ENCODE data around the gene GYS1. TPM values are rescaled to one million over a fixed set of nuclear protein-coding genes. Genes with fewer than 3 reads are reported as not detected.

GYS1 gene
- 34.0 and 35.2 TPM in 2 replicates for total RNA-seq (2014; rRNA removed; shearing (Covaris generic))

GRCh38 chr19:48993175-48994034 lies at the start of gene GYS1, which contains the start of gene RUVBL2:
Gene GYS1 (minus strand): TSS chr19:48993309. CDS start chr19:48993112, 197 bp downstream.
Gene RUVBL2 (plus strand): TSS chr19:48993887. CDS start chr19:48993912, 25 bp downstream.

GRCh38 chr19:49036815-49037214 lies 43.7 kb upstream of the GYS1 start, which contains the start of gene CGB1:
Gene CGB1 (minus strand): TSS chr19:49036895. CDS start chr19:49036711, 184 bp downstream.

GRCh38 chr19:49031642-49032301 lies 38.7 kb upstream of the GYS1 start, which contains the start of gene CGB2:
Gene CGB2 (plus strand): TSS chr19:49031890. CDS start chr19:49032096, 206 bp downstream.

GRCh38 chr19:49024233-49024632 lies 31.1 kb upstream of the GYS1 start, which contains the start of gene CGB3:
Gene CGB3 (minus strand): TSS chr19:49024333. CDS start chr19:49023971, 362 bp downstream.

GRCh38 chr19:49017041-49017665 lies 24.0 kb upstream of the GYS1 start, which contains the start of gene LHB:
Gene LHB (minus strand): TSS chr19:49017091. CDS start chr19:49017081, 10 bp downstream.

GRCh38 chr19:48965040-48965805 lies 27.9 kb downstream of the GYS1 start, which contains the start of gene FTL:
Gene FTL (plus strand): TSS chr19:48965309. CDS start chr19:48965508, 199 bp downstream.

DNA sequence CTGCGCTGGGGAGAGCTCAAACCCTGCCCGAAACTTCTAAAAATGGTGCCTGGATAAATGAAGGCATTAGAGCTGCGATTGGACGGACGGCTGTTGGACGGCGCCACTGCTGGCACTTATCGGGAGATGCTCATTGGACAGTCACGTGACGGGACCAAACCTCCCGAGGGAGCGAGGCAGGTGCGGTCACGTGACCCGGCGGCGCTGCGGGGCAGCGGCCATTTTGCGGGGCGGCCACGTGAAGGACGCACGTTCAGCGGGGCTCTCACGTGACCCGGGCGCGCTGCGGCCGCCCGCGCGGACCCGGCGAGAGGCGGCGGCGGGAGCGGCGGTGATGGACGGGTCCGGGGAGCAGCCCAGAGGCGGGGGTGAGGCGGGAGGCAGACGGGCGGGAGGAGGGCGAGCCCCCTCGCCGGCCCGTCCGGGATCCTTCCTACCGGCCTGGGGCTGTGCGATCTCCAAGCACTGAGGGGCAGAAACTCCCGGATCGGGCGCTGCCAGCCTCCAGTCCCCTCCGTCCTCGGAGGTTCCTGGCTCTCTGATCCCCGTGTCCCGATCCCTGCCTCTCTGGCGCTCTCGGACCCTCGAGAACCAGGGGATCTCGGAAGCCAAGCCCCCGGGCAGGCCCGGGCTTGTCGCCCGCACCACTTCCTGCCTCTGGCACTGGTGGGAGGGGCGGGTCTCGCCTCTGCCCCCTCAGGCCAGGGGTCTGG lies 38.4 kb downstream of the GYS1 start, which contains the start of gene BAX:
Gene BAX, plus strand, starts transcription at position 281 of the 713 bp plus-strand sequence. Its CDS starts 54 bp downstream, at position 335.

GRCh38 chr19:48933382-48933932 lies 59.7 kb downstream of the GYS1 start, which contains the start of gene DHDH:
Gene DHDH (plus strand): TSS chr19:48933699. CDS start chr19:48933722, 23 bp downstream.

Small RNAs within 50 kb of the gene (small RNA-seq; reads per million reads assigned to genes)
- not detected for gene AC026803.1
- not detected for gene MIR6798

Other genes with a start within 250 kb of the GYS1 start
- not detected in 2 replicates for gene IZUMO1, start 246.4 kb downstream of the GYS1 start, total RNA-seq (2014; rRNA removed; shearing (Covaris generic))
- 1.9 and 3.2 TPM in 2 replicates for gene FUT1, start 240.7 kb downstream of the GYS1 start, total RNA-seq (2014; rRNA removed; shearing (Covaris generic))
- 0.11 and 1.8 TPM in 2 replicates for gene FGF21, start 237.8 kb downstream of the GYS1 start, total RNA-seq (2014; rRNA removed; shearing (Covaris generic))
- gene BCAT2, start 182.3 kb downstream of the GYS1 start, total RNA-seq (2014; rRNA removed; shearing (Covaris generic)) = 58.9 and 62.1 TPM in 2 replicates
- gene HSD17B14, start 156.8 kb downstream of the GYS1 start, total RNA-seq (2014; rRNA removed; shearing (Covaris generic)) = 0.45 TPM in 1 of 2 replicates, not detected in the other
- gene PLEKHA4, start 124.7 kb downstream of the GYS1 start, total RNA-seq (2014; rRNA removed; shearing (Covaris generic)) = 12.7 and 24.4 TPM in 2 replicates
- 186 and 188 TPM in 2 replicates for gene PPP1R15A, start 120.9 kb downstream of the GYS1 start, total RNA-seq (2014; rRNA removed; shearing (Covaris generic))
- gene TULP2, start 94.6 kb downstream of the GYS1 start, total RNA-seq (2014; rRNA removed; shearing (Covaris generic)) = not detected in 2 replicates
- 193 and 199 TPM in 2 replicates for gene NUCB1, start 93.0 kb downstream of the GYS1 start, total RNA-seq (2014; rRNA removed; shearing (Covaris generic))
- gene DHDH, start 59.6 kb downstream of the GYS1 start, total RNA-seq (2014; rRNA removed; shearing (Covaris generic)) = not detected in 2 replicates
- gene BAX, start 38.4 kb downstream of the GYS1 start, total RNA-seq (2014; rRNA removed; shearing (Covaris generic)) = 72.4 and 87.3 TPM in 2 replicates
- gene FTL, start 28.0 kb downstream of the GYS1 start, total RNA-seq (2014; rRNA removed; shearing (Covaris generic)) = 1,177 and 1,345 TPM in 2 replicates
- 568 and 573 TPM in 2 replicates for gene RUVBL2, start 578 bp upstream of the GYS1 start, total RNA-seq (2014; rRNA removed; shearing (Covaris generic))
- gene LHB, start 23.8 kb upstream of the GYS1 start, total RNA-seq (2014; rRNA removed; shearing (Covaris generic)) = 1.3 TPM in 1 of 2 replicates, not detected in the other
- not detected in 2 replicates for gene CGB3, start 31.0 kb upstream of the GYS1 start, total RNA-seq (2014; rRNA removed; shearing (Covaris generic))
- gene CGB2, start 38.6 kb upstream of the GYS1 start, total RNA-seq (2014; rRNA removed; shearing (Covaris generic)) = not detected in 2 replicates
- not detected in 2 replicates for gene CGB1, start 43.6 kb upstream of the GYS1 start, total RNA-seq (2014; rRNA removed; shearing (Covaris generic))
- gene CGB5, start 50.5 kb upstream of the GYS1 start, total RNA-seq (2014; rRNA removed; shearing (Covaris generic)) = not detected in 2 replicates
- gene CGB8, start 55.8 kb upstream of the GYS1 start, total RNA-seq (2014; rRNA removed; shearing (Covaris generic)) = not detected in 2 replicates
- not detected in 2 replicates for gene CGB7, start 64.4 kb upstream of the GYS1 start, total RNA-seq (2014; rRNA removed; shearing (Covaris generic))
- gene NTF4, start 71.5 kb upstream of the GYS1 start, total RNA-seq (2014; rRNA removed; shearing (Covaris generic)) = 0.40 TPM in 1 of 2 replicates, not detected in the other
- gene KCNA7, start 79.4 kb upstream of the GYS1 start, total RNA-seq (2014; rRNA removed; shearing (Covaris generic)) = not detected in 2 replicates
- gene SNRNP70, start 92.1 kb upstream of the GYS1 start, total RNA-seq (2014; rRNA removed; shearing (Covaris generic)) = 344 and 371 TPM in 2 replicates
- gene LIN7B, start 121.1 kb upstream of the GYS1 start, total RNA-seq (2014; rRNA removed; shearing (Covaris generic)) = 8.1 and 9.5 TPM in 2 replicates
- gene C19orf73, start 125.8 kb upstream of the GYS1 start, total RNA-seq (2014; rRNA removed; shearing (Covaris generic)) = 2.2 and 4.1 TPM in 2 replicates
- 17.6 and 25.5 TPM in 2 replicates for gene PPFIA3, start 126.2 kb upstream of the GYS1 start, total RNA-seq (2014; rRNA removed; shearing (Covaris generic))
- gene HRC, start 162.1 kb upstream of the GYS1 start, total RNA-seq (2014; rRNA removed; shearing (Covaris generic)) = not detected in 2 replicates
- gene TRPM4, start 164.5 kb upstream of the GYS1 start, total RNA-seq (2014; rRNA removed; shearing (Covaris generic)) = 14.0 and 14.4 TPM in 2 replicates

Measured in A375 (cell line).